ENCODE measurements around the gene ALDH1A1. TPM values are rescaled to one million over a fixed set of nuclear protein-coding genes. Genes with fewer than 3 reads are reported as not detected.

ALDH1A1 gene
- total RNA-seq, 4 donors from 2014 or later, result 23.3 to 42.8 (median 30.9) TPM

- in situ Hi-C loops (cut with MboI; ENCODE audit: low sequenced_read_pairs in 4 of 4) (no loop called here), intact Hi-C loops (cut with DNase I; ENCODE audit: low total_unique reads) (no loop called here)
- Histone ChIP-seq H3K36me3 (no peaks in the 10 kb centered on the region), H3K27me3 (no peaks in the 10 kb centered on the region), H3K27ac (no peak overlapping the region), H3K4me3 (no peak overlapping the region), H3K9me3 (no peaks in the 10 kb centered on the region), H3K4me1 (no peaks in the 10 kb centered on the region)
- TF ChIP-seq CTCF (IDR thresholded peaks at IDR 0.05 in 4 of 5, conservative IDR thresholded peaks at IDR 0.05 in 1 of 5), result no peak
- TF ChIP-seq POLR2A (IDR thresholded peaks at IDR 0.05), result no peak
- DNase-seq, result no peak
- no peak for ATAC-seq
Observed at GRCh38 chr9:72917892-72918509, 34.9 kb downstream of the ALDH1A1 start.

GRCh38 chr9:72915659-72916058 lies 37.2 kb downstream of the ALDH1A1 start:
- H3K36me3 ChIP-seq, result no peaks in the 10 kb centered on the region
- in situ Hi-C loops (cut with MboI; ENCODE audit: low sequenced_read_pairs in 4 of 4), result no loop called here

GRCh38 chr9:72914750-72915149 lies 38.1 kb downstream of the ALDH1A1 start:
- intact Hi-C loops (cut with DNase I; ENCODE audit: low total_unique reads) (no loop called here), in situ Hi-C loops (cut with MboI; ENCODE audit: low sequenced_read_pairs in 4 of 4) (no loop called here)
- no peak for ATAC-seq
- H3K4me1 ChIP-seq, result no peaks in the 10 kb centered on the region
- H3K36me3 ChIP-seq, result no peaks in the 10 kb centered on the region
- no peaks in the 10 kb centered on the region for H3K27me3 ChIP-seq
- no peaks in the 10 kb centered on the region for H3K9me3 ChIP-seq
- no peak for DNase-seq
- TF ChIP-seq CTCF (IDR thresholded peaks at IDR 0.05 in 4 of 5, conservative IDR thresholded peaks at IDR 0.05 in 1 of 5) (no peak), POLR2A (IDR thresholded peaks at IDR 0.05) (no peak)
- H3K27ac ChIP-seq, result no peak overlapping the region
- H3K4me3 ChIP-seq, result no peak overlapping the region

More at GRCh38 chr9:72915659-72916058, 37.2 kb downstream of the ALDH1A1 start:
- Histone ChIP-seq H3K4me3 (no peak overlapping the region), H3K9me3 (no peaks in the 10 kb centered on the region), H3K4me1 (no peaks in the 10 kb centered on the region), H3K27me3 (no peaks in the 10 kb centered on the region), H3K27ac (no peak overlapping the region)
- ATAC-seq (no peak), DNase-seq (no peak)
- TF ChIP-seq CTCF (IDR thresholded peaks at IDR 0.05 in 4 of 5, conservative IDR thresholded peaks at IDR 0.05 in 1 of 5), result no peak
- TF ChIP-seq POLR2A (IDR thresholded peaks at IDR 0.05), result no peak
- intact Hi-C loops (cut with DNase I; ENCODE audit: low total_unique reads), result no loop called here

- no peak for DNase-seq
- H3K4me3 ChIP-seq, result no peak overlapping the region
- no peaks in the 10 kb centered on the region for H3K27me3 ChIP-seq
- intact Hi-C loops (cut with DNase I; ENCODE audit: low total_unique reads), result no loop called here
- H3K27ac ChIP-seq, result peak overlapping the region in 3 of 4 donors; percentile 18 to 42 (median 41)
- H3K4me1 ChIP-seq, result no peaks in the 10 kb centered on the region
- in situ Hi-C loops (cut with MboI; ENCODE audit: low sequenced_read_pairs in 4 of 4), result no loop called here
- H3K9me3 ChIP-seq, result no peaks in the 10 kb centered on the region
- H3K36me3 ChIP-seq, result no peaks in the 10 kb centered on the region
- no peak for TF ChIP-seq CTCF (IDR thresholded peaks at IDR 0.05 in 4 of 5, conservative IDR thresholded peaks at IDR 0.05 in 1 of 5)
- no peak for TF ChIP-seq POLR2A (IDR thresholded peaks at IDR 0.05)
- no peak for ATAC-seq
Observed at GRCh38 chr9:72913382-72914009, 39.4 kb downstream of the ALDH1A1 start.
